Right lobe of liver (tissue), 6 donors: ENCODE results near the gene ARFGEF3. TPM values are rescaled to one million over a fixed set of nuclear protein-coding genes. Genes with fewer than 3 reads are reported as not detected.

Source experiments
- ATAC-seq, 4 donors: fragments of 200-7000 bp; cut with Tn5 transposase; one replicate each; pipeline ENCODE4 v1.9.1; 2020; ENCODE audit warnings: mild to moderate bottlenecking in 4 of 4, moderate library complexity in 4 of 4
- DNase-seq, 3 donors: peaks; one replicate each; pipeline ENCODE4 v3.0.0-alpha.2; 2020
- H3K27ac ChIP-seq, 3 donors: fragments of 200-600 bp; one replicate each; pipeline ENCODE4 v1.8.0; 2022
- H3K27me3 ChIP-seq, 2 donors: fragments of 200-600 bp; one replicate each; pipeline ENCODE4 v1.8.0; 2022
- H3K36me3 ChIP-seq, 4 donors: fragments of 200-600 bp; sonication (generic) in 1 of 4; one replicate each; pipeline versions ENCODE4 v1.5.1 to v1.8.0; 2017 to 2022; ENCODE audit warnings: control low read depth in 1 of 4
- H3K4me1 ChIP-seq, 4 donors: fragments of 200-600 bp; sonication (generic) in 1 of 4; one replicate each; pipeline versions ENCODE4 v1.5.1 to v1.8.0; 2017 to 2022; ENCODE audit warnings: control low read depth in 1 of 4
- H3K4me3 ChIP-seq, 3 donors: fragments of 200-600 bp; one replicate each; pipeline ENCODE4 v1.8.0; 2022
- H3K9me3 ChIP-seq, 4 donors: fragments of 200-600 bp; sonication (generic) in 1 of 4; one replicate each; pipeline versions ENCODE4 v1.5.1 to v1.8.0; 2017 to 2022; ENCODE audit warnings: control low read depth in 1 of 4
- POLR2A ChIP-seq: fragments of 450-650 bp; IDR thresholded peaks from one replicate; pipeline ENCODE4 v1.6.1; 2017; ENCODE audit warnings: antibody characterized with exemption, mild to moderate bottlenecking
- WGBS: methylation state at CpG from one replicate; pipeline ENCODE4 v1.1.6; 2018; ENCODE audit warnings: low coverage, low lambda C conversion rate; ENCODE audit not compliant: insufficient coverage; ENCODE audit errors: missing lambda C conversion rate; 5-methylcytosine and 5-hydroxymethylcytosine counted together
- intact Hi-C, 2 donors: fragments of 100-400 bp; cut with DNase I; formaldehyde crosslinking; loops; one replicate each; pipeline versions ENCODE4 v1.11.2 to v1.14.1; 2022
- total RNA-seq, 6 experiments: library from RNA; depleted of rRNA in 2 of 6; stranded (reverse); fragments of >200 nt in 2 of 6; fragmentation: NEBNext Ultra II Directional in 3 of 6; extraction: Animal tissue kit (Norgen Biotek cat#: 25700) in 3 of 6; gene quantifications; one replicate each; pipeline versions ENCODE4 v1.1.0 to v1.2.4, GENCODE V29; 2016 to 2023
- TF ChIP-seq, protein P1 (sequence below), 4 donors: fragments of 200-600 bp in 3 of 4; fragments of 450-650 bp in 1 of 4; IDR thresholded peaks; one replicate each; pipeline versions ENCODE4 v1.5.1 to v1.8.0; 2016 to 2022; ENCODE audit warnings: antibody characterized with exemption in 4 of 4, mild to moderate bottlenecking in 2 of 4
- donor health status: DM: no; HTN: yes; CAD: no.
- donor health status: DM: no; HTN: no; CAD: no.
- donor health status: DM: no; HTN: no; CAD: no.
- donor health status: DM: no; HTN: yes; CAD: no.
- donor health status: DM: no; HTN: yes; CAD: no.

ARFGEF3 gene
- total RNA-seq, 6 experiments from 2014 or later, result 0.07 to 2.0 (median 0.24) TPM

DNA sequence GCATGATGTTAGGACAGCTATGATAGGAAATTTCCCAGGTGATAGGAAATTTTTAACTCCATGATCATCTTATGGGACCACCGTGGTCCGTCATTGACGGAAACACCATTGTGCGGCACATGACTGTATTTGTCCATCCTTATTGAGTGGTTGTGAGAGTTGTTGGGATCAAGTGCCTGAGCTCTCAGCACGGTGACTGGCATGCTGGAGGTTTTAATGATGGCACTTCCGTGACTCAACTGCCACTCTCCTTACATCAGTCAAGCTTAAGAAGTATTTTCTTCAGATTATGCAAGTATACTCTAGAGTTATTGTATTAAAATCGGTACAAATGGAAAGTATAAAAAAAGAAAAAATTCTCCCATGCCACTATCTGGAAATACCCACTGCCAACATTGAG, 35.8 kb downstream of the ARFGEF3 start:
- Histone ChIP-seq H3K27me3 (no peaks in the 10 kb centered on the region), H3K36me3 (no peaks in the 10 kb centered on the region), H3K27ac (no peak overlapping the region), H3K9me3 (no peaks in the 10 kb centered on the region), H3K4me3 (no peak overlapping the region), H3K4me1 (no peaks in the 10 kb centered on the region)
- 85% methylated on average over 7 of the region's 7 CpGs for WGBS
- TF ChIP-seq POLR2A, result no peak
- TF ChIP-seq, protein P1, sequence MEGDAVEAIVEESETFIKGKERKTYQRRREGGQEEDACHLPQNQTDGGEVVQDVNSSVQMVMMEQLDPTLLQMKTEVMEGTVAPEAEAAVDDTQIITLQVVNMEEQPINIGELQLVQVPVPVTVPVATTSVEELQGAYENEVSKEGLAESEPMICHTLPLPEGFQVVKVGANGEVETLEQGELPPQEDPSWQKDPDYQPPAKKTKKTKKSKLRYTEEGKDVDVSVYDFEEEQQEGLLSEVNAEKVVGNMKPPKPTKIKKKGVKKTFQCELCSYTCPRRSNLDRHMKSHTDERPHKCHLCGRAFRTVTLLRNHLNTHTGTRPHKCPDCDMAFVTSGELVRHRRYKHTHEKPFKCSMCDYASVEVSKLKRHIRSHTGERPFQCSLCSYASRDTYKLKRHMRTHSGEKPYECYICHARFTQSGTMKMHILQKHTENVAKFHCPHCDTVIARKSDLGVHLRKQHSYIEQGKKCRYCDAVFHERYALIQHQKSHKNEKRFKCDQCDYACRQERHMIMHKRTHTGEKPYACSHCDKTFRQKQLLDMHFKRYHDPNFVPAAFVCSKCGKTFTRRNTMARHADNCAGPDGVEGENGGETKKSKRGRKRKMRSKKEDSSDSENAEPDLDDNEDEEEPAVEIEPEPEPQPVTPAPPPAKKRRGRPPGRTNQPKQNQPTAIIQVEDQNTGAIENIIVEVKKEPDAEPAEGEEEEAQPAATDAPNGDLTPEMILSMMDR (IDR thresholded peaks at IDR 0.05), result no peak
- ATAC-seq, result no peak
- no peak for DNase-seq
- intact Hi-C loops, result no loop called here

DNA sequence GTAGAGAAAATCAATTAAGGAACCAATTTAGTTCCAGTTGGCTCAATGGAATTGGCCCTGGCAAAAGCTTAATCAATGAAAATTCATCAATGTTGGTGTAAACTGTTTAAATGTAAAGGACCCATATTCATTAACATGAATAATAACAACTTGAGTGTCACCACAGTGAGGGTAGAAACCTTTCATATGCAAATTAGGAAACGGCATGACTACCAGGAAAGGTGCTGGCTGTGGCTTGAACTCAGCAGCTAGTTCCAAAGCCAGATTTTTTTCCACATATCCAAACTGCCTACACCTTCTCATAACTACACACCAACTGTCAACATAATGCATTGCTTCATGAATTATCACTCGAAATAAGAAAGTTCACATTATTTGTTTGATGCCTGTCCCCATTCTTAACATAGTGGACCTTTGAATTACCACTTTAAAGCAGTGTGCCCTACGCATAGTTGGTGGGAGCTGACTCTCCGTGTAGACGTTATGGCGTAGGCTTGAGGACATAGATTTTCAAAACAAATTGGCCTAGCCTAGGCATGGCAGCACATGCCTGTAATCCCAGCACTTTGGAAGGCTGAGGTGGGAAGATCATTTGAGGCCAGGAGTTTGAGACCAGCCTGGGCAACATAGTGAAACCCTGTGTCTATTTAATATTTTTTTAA, 36.8 kb downstream of the ARFGEF3 start:
- 56% methylated on average over 5 of the region's 6 CpGs for WGBS
- Histone ChIP-seq H3K4me3 (no peak overlapping the region), H3K36me3 (no peaks in the 10 kb centered on the region), H3K27me3 (no peaks in the 10 kb centered on the region), H3K9me3 (no peaks in the 10 kb centered on the region), H3K4me1 (no peaks in the 10 kb centered on the region), H3K27ac (no peak overlapping the region)
- TF ChIP-seq, protein P1 (IDR thresholded peaks at IDR 0.05), result no peak
- TF ChIP-seq POLR2A, result no peak
- intact Hi-C loops, result no loop called here
- DNase-seq (no peak), ATAC-seq (no peak)

DNA sequence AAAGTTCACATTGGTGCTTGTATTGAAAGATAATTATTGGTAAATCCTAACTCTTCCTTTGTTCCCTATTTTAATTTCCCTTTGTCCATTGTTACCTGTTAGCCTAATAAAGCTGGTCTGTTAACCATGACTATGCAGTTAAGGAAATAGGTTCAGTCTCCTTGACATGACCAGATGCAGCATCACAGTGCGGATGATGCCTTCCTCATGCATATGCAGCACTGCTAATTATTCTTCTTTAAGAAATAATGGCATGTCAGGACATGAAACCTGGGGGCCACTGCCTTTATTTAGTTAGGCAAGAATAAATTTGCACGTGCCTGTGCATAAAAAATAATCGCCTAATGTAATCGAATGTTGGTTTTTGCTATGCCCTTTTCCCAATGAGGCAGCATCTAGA, 40.1 kb downstream of the ARFGEF3 start:
- H3K4me1 ChIP-seq, result no peaks in the 10 kb centered on the region
- 93% methylated on average over 4 of the region's 4 CpGs for WGBS
- no peak for ATAC-seq

DNA sequence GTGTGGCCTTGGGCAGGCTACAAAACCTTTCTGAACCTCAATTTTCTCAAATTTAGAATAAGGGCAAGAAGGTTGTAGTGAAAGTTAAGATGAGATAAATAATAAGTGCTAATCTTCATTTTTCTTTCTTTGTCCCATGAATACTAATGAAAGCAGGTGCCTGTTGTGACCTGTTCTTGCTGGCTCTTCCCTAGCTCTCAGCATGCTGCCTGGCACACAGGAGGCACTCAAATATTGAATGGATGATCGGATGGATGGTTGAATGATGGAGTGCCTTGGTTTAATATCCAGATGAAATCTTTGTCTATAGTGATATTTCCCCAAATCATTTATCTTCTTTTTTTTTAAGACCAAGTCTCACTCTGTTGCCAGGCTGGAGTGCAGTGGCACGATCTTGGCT, 41.6 kb downstream of the ARFGEF3 start:
- no peak for TF ChIP-seq POLR2A
- TF ChIP-seq, protein P1 (IDR thresholded peaks at IDR 0.05), result no peak
- WGBS, result 63% methylated on average over 1 of the region's 2 CpGs
- ATAC-seq (no peak), DNase-seq (no peak)
- intact Hi-C loops, result no loop called here
- H3K4me1 ChIP-seq, result no peaks in the 10 kb centered on the region
- no peaks in the 10 kb centered on the region for H3K9me3 ChIP-seq
- H3K27me3 ChIP-seq, result no peaks in the 10 kb centered on the region
- no peak overlapping the region for H3K4me3 ChIP-seq
- no peak overlapping the region for H3K27ac ChIP-seq
- no peaks in the 10 kb centered on the region for H3K36me3 ChIP-seq

More for the DNA sequence above, 40.1 kb downstream of the ARFGEF3 start:
- Histone ChIP-seq H3K9me3 (no peaks in the 10 kb centered on the region), H3K4me3 (no peak overlapping the region), H3K27ac (no peak overlapping the region), H3K27me3 (no peaks in the 10 kb centered on the region), H3K36me3 (no peaks in the 10 kb centered on the region)
- DNase-seq, result no peak
- intact Hi-C loops, result no loop called here
- no peak for TF ChIP-seq POLR2A
- TF ChIP-seq, protein P1 (IDR thresholded peaks at IDR 0.05), result no peak

DNA sequence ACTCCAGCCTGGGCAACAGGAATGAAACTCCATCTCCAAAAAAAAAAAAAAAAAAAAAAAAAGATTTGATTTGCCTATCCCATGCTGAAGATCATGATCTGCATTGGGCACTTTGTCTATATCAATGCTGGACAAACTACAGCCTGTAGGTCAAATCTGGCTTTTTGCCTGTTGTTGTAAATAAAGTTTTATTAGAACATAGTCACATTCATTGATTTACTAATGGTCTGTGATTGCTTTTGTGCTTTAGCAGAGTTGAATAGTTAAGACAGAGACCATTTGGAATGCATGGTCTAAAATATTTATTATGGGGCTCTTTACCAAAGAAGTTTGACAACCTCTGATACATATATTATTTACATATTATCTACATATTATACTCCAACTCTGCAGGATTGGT, 42.6 kb downstream of the ARFGEF3 start:
- no peak for TF ChIP-seq POLR2A
- TF ChIP-seq, protein P1 (IDR thresholded peaks at IDR 0.05), result no peak
- no peaks in the 10 kb centered on the region for H3K4me1 ChIP-seq
- H3K36me3 ChIP-seq, result no peaks in the 10 kb centered on the region
- ATAC-seq, result no peak
- H3K27me3 ChIP-seq, result no peaks in the 10 kb centered on the region
- H3K9me3 ChIP-seq, result no peaks in the 10 kb centered on the region
- H3K4me3 ChIP-seq, result no peak overlapping the region
- intact Hi-C loops, result no loop called here
- DNase-seq, result no peak
- H3K27ac ChIP-seq, result no peak overlapping the region
